NCI-H2196 treated with DMSO at 0.1 percent for 48 hours (cell line): Measurements from ENCODE around the gene HMGN4.
A peak's percentile ranks its signal among the peaks of the same experiment; 100 is the strongest.

Experiments used
- DNase-seq: peaks from one replicate; lab custom pipeline; 2025; ENCODE audit not compliant: unreplicated experiment; lab: John Stamatoyannopoulos, UW

HMGN4 gene

DNA sequence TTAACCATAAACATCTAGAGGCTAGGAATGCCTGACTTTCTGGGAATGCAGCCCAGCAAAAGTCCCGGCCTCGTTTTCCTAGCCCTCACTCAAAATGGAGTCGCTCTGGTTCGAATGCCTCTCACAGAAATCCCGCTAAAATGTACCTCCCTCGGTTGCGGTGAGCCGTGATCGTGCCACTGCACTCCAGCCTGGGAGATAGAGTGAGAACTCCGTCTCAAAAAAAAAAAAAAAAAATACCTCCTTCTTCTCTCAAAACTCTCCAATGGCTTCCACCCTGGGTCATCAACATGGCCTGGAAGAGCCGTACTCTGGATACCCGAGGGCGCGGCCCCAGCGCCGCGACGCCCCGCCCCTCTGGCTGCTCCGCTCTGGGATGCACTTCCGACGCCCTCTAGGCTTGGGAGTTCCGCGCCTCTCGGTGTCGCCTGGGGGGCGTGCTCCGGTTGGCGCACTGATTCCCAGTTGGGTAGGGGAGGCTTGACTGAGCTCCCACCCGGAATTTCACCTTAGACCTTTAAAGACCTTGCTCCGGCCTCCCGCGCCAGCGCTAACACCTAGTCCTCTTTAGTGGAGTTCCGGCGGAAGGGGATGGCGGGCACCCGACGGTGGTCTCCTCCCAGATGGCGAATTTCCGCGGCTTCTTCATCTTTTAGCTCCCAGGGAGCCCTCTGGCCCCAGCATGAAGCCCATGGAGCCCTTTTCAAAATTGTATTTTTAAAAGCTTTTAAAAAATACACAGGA is 12.3 kb downstream of the HMGN4 start:
- DNase-seq = no peak

DNA sequence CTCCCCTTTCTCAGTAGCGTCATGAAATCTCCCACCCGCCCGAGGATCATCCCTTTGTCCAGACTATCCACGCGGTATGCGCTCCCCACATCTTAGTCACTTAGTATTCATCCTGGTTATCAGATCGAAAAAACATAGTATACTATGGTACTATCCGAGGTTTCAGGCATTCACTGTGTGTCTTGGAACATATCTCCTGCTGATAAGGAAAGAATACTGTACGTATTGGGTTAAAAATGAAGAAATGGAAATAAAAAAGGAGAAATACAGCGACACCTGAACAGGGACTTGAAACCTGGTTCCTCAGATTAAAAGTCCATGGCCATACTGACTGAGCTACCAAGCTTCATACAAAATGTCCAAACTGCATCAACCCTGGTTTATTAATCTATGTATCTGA is 14.0 kb downstream of the HMGN4 start:
- DNase-seq = no peak

DNA sequence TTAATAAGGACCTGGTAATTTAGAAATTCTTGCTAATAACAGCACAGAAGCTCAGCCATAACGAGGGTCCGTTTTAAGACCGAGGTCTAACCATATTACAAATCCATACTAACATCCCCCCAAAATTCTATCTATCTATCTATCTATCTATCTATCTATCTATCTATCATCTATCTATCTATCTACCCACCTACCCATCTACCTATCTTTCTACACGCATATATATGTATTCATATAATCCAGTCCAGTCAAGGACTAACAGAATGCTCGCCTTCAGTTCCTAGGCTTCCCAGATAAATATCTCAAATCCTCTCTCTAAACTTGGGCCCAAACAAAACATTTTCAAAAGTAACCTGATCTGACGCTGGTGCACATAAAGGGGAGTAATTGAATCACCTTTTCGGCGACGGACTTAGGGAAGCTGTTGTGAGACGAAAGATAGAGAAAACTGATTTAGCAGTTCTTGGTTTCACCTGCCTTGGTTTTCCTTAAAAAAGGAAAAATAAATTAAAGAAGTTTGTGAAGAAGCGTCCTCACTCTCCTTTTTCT is 14.5 kb downstream of the HMGN4 start:
- no peak for DNase-seq

DNA sequence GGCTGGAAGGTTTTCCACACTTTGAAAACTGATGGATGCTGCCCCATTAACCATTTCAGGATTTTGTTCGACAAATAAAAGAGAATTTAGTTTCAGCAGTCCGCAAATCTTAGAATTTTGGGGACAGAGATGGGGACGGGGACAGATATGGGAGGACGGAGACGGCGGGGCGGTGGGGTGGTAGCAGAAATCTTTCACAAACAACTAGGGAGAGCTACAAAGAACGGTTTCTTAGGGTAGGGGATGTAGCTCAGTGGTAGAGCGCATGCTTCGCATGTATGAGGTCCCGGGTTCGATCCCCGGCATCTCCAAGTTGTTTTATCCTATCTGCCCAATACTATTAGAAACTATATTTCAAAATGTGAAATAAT is 15.1 kb downstream of the HMGN4 start:
- DNase-seq = no peak

DNA sequence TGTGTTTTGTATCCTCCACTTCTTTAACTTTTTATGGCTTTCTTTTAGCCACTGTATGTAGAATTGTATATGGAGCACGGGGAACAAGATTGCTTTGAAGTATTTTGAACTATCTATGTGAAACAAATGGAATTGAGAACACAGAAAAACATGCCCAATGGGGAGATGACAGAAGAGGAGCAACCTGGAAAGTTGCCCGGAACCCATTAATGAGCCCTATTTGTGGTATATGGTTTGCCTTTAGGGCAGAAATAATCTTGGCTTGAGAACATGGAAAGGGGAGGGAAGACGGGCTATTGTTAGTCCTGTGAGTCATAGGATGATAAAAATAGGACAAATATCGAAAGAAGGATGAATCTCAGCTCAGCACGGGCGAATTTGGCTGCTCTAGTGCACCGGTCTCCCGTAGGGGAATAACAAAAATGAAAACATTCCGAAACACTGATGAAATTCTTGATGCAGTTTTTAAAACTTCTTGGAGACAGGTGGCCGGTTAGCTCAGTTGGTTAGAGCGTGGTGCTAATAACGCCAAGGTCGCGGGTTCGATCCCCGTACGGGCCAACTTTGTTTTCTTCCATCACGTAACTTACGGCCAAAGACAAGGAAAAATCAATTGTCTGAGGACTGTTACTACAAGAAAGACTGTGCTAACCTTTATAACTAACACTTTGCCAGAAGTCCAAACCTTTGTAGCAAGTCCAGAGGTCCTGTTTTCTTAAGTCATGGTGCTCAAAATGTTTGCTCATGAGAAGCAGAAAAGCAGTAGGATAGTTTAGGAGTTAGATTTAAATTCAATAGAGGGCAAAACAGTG is 15.7 kb downstream of the HMGN4 start:
- DNase-seq = peak; percentile 47

DNA sequence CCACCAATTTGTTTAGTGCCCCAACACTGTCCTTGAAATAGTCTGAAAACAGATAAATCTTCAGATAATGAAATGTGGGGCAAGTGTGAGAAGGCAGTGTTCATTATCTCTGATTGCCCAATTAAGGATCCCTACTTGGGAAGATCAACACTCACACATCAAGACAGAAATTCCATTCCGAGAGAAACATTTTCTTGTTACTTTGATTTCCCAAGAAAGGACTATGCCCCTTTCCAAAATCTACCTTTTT is 16.2 kb downstream of the HMGN4 start:
- DNase-seq = no peak

DNA sequence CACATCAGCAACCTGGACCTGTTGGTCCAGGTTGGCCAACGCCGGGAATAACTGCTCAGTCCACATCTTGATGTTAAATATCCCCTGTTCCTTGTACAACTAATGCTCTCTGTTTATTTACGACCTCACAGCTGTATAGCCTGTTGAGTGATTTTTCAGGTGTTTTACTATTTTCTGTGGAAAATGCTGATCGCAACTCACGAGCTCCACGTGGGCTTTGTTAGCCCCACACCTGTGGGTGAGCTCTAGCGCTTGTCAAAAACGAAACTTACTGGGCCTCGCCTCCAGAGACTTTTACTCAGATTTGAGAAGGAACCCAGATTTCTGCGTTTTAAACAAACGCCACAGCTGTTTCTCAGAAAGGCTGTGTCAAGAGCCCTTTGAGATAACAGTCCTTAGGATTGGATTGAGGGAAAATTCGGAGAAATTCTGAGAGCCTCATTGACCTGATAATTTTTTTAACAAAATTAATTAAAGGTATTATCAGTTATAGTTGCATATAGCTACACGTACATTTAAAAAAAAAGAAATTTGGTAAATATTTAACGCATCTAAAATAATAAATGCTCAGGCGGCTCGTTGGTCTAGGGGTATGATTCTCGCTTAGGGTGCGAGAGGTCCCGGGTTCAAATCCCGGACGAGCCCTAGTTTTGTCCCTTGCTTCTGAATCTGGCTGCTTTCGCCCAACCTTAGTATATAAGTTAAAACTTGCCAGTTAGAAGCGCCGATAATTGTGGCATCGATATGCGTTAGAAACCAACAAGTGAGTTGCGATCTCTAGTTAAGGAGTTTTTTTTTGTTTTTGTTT is 16.7 kb downstream of the HMGN4 start:
- no peak for DNase-seq

DNA sequence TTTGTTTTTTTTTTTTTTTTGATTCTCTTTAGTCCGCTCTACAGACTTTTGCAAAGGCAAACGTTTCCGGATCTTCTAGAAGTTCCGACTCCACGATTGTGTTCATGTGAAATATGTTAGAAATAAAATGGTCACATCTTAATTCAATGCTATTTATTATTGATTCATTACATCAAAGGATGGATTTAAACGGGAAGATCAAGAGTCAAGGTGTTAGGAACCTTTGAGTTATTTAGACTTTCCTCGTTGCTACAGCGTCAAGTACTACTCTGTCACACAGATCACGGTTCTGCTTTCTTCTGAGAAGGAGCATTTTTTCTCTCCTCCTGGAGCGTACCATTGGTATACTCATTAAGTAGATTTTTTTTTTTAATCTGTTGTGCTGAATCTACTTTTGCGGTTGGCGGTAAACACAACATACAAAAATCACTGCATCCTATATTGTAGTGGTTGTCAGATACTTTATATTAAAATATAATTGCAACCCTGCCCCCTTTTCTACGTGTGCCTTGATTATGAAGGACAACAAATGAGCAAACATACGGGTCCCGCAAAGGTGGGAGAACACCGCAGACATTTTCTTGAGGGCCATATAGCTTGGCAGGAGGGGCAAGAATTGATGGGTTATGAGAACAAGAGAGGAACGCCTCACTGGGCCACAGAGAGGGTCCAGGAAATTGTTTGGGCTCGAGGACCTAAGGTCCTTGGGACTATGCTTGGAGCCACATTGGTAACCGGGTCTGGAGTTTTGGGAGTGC is 17.5 kb downstream of the HMGN4 start:
- DNase-seq = no peak

DNA sequence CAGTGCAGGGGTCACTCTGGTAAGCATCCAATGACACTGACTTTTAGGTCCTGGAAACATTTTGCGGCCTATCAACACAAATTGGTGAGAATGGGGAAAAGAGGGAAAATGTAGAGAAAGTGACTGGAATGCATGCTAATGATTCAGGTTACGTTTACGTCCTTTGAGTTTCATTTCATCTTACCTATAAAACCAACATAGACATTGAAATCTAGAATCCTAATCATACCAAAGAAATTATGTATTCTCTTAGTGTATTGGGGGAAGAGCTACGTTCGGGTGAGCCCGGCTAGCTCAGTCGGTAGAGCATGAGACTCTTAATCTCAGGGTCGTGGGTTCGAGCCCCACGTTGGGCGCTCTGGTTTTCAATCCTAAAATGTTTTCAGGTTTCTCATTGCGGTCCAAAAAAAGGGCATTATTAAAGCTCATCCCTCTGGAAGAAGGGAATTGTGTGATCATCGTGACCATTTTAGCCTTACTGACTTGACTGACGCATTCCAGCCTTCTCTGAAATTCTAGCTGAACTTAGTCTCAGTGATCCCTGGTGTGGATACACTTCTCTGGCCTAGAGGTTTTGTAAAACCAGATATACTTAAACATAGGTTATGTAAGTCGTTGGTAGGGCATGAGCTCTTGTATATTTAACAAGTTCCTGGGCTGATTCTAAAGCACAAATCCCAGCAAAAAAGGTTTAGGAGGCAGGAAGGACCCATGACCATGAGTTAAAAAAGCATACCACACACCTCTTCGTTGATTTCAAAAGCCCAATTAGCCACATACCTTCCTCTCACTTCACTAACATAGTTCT is 18.3 kb downstream of the HMGN4 start:
- DNase-seq = no peak

DNA sequence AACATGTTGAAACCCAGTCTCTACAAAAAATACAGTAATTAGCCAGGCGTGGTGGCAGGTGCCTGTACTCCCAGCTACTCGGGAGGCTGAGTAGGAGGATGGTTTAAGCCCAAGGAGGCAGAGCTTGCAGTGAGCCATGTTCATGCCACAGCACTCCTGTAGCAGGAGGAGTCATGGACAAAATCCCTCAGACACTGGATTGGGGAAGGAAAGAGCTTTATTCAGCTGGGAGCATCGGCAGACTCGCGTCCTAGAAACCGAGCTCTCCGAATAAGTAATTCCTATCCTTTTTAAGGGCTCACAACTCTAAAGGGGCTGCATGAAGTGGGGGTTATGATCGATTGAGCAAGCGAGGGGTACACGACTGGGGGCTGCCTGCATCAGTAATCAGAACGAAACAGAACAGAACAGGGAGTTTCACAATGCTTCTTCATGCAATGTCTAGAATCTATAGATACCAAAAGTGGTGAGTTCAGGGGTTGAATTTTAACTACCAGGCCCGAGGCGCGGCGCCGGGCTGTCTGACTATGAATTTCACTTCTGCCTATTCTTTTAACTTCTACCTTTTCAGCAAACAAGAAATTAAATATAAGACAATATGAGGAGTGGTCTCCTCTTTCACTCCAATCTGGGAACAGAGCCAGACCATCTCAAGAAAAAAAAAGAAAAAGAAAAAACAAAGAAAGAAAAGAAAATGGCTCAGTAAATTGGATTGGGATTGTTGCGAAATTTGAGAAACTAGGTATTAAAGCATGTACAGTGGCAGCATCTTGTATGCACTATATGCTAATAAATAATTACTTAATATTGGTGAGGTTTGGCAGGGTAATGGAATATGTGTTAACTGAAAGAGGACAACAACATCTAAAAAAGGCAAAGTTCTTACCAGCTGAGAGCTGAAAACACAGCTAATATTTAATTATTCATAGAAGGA is 23.6 kb downstream of the HMGN4 start:
- DNase-seq = no peak

DNA sequence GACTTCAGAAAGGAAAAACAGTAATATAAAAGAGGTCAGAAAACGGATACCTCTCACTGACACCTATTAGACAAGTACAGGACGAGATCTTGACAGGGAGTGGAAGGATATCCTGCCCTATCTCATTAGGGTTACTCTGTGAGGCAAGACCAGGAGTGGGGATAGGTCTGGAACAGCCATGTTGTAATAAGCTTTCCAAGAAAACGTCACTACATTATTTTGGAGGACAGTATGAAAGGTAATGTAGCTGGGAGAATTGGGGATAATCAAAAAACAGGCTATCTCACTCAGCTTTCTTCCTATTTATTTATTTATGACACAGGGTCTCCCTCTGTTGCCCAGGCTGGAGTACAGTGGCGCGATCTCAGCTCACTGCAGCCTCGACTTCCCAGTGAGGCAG is 25.3 kb downstream of the HMGN4 start:
- no peak for DNase-seq

DNA sequence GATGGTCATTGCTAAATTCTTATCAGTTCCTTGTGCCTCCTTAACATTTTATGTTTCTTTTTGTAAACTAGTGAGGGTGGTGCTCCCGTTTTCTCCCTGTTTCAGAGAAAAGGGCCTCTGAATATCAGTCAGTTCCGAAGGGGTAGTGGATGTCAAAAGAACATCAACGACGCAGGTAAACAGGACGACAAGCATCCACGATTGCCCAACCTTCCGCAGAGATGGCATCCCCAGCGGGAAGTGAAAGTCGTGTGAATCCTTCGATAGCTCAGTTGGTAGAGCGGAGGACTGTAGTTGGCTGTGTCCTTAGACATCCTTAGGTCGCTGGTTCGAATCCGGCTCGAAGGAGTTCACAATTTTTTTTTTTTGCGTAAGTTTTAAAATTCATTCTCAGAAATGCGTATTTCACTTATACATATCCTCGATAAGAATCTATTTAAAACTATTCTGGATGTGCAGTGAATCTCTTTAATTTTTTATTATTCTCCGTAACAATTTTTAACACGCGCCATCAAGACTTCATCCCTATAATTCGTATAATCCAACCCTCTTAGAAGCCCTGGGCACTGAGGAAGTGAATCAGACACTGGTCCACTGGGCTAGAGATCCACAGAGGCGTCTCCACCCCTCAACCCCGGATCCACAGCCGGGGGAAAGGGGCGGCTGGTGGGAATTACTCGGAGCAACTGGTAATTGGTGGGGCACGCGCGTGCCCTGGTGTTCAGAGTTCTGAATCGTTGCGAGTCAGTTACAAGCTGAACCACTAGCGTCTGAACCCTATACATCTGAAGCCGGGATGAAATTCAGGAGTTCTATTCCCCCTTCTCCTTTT is 30.7 kb downstream of the HMGN4 start:
- peak; percentile 36 for DNase-seq

DNA sequence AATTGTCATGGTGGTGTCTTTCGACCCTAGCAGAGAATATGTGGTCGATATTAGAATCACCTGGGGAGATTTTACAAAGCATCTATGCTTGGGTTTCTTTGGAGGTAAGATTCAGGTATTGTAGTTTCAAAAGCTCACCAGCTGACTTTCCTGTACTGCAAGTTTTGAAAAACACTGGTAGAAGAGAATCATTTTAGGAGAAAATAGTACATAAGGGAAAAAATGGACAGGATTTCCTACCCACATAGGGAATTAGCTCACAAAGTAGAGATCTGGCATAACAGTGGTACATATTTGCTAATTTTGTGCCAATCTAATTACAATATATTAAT is 31.2 kb downstream of the HMGN4 start:
- DNase-seq = no peak

DNA sequence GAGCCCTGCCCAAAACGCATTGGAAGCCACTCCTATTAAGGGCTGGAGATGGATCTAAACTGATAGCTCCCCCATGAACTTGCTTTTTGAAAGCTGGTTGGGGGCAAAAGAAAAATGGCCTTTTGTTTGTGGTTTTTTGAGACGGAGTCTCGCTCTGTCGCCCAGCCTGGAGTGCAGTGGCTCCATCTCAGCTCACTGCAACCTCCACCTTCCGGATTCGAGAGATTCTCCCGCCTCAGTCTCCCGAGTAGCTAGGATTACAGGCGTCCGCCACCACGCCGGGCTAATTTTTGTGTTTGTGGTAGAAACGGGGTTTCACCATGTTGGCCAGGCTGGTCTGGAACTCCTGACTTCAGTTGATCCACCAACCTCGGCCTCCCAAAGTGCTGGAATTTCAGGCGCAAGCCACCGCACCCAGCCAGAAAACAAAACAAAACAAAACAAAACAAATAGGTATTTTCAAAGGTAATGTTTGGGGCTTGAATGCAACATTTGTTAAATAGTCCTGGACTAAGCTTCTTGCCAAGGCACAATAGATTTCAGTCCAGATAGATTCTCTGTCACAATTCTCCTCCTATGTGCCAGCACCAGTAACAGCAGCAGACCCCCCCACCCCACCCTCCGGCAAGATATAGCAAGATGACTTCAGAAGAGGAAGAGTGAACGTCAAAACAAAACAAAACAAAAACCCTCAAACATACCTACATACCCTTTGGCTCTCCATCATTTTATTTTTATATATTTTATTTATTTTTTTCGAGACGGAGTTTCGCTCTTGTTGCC is 32.1 kb downstream of the HMGN4 start:
- no peak for DNase-seq

DNA sequence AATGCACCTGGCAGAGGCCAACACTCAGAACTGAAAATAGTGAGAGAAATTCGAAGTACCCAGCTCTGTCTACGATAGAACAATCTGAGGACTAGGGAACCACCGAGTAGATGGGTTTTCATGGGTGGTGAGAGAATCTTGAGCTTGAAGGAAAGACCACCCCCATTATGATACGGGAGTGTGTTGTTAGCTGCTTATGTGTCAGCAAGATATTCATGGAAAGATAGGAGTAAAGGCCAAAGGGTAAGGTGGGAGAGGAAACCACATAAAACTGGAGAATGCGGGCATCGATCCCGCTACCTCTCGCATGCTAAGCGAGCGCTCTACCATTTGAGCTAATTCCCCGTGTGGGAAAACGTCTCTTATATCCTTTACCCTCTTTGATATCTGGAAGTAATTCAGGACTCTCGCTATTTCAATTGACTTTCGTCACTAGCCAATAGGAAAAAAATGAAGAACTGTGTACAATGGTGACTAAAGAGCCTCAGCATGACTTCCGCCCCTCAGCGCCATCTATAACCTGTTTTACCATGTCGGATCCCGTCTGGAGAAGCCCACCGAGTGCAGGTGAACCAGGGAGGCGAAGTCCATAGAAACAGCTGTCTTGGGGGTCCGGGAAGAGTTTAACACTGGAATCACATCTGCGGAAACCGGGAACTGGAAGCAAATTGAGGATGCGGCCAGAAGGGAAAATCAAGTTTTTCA is 33.6 kb downstream of the HMGN4 start:
- peak; percentile 61 for DNase-seq

DNA sequence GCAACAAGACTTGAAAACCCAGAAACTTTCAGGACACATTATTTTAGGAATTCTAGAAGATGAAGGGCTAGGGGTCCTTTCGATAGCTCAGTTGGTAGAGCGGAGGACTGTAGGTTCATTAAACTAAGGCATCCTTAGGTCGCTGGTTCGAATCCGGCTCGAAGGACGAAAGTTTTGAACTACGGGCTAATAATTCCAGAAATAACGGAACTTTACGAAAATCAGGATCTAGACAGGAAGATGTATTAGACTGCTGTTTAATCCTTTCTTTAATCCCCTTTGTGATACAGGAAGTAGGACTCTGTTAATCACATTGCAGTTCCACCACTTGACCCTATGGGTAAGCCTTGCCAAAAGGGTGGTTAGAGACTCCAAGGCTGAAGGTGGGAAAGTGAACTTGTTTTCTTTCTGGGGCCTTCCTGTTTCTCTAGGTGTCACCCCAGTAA is 37.4 kb downstream of the HMGN4 start:
- no peak for DNase-seq

DNA sequence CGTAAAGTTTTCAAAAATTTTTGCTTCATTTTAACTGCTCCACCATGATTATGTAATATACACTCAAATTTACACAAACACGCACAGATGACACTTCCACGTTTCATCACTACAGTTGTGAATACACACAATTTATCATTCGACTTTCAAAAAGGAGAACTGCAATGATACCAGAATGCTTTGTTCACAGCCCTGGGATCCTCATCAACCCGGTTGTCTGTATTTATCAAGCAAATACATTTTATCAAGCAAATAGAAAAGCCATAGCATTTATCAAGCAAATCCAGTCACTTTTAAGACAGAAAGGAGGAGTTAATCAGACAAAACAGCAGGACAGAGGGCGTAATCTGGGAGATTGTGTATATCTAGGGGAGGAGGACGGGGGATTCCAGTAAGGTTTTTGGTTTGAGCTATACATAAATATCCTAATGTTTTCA is 38.3 kb downstream of the HMGN4 start:
- no peak for DNase-seq
